ENCODE data around the gene GOSR2.

DNA sequence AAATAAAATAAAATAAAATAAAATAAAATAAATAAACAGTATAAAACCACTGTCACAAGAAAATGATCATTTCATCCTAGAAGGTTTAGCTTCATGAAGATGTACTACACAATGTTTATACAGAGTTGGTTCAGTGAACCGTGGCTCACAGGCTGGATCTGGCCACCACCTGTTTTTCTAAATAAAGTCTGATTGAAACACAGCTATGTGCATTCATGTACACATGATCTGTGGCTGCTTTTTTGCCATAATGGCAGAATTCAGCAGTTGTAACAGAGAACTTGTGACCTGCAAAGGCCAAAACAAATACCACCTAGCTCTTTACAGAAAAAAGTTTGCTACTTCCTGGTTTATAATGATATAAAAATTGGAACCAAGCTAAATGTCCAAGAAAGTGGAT is 68.7 kb downstream of the GOSR2 start:
- no peak for TF ChIP-seq ZNF460 (CRISPR knock-in tag; IDR thresholded peaks at IDR 0.05; ENCODE audit: borderline replicate concordance)
- no peak for TF ChIP-seq XBP1 (CRISPR knock-in tag; IDR thresholded peaks at IDR 0.05)
- no peak for TF ChIP-seq HMG20B (CRISPR knock-in tag; conservative IDR thresholded peaks at IDR 0.05)
- no peak for TF ChIP-seq CTCF (CRISPR knock-in tag; IDR thresholded peaks at IDR 0.05)
- TF ChIP-seq ZNF530 (CRISPR knock-in tag; IDR thresholded peaks at IDR 0.05; ENCODE audit: low read depth): no peak
- no peak for TF ChIP-seq TCF7 (IDR thresholded peaks at IDR 0.05; ENCODE audit: low read depth)
- no peak for TF ChIP-seq JUN (CRISPR knock-in tag; IDR thresholded peaks at IDR 0.05)

Data from HepG2 (cell line).